Cardiac fibroblast (primary cell): ENCODE data around the gene VAV1.
"Not testable (repeated sequence)": the region's sequence is repeated elsewhere in the genome, so short reads cannot be mapped to it uniquely, and the experiment has no call there.

ENCODE experiments used
- DNase-seq, 2 donors: peaks; one replicate each; pipeline versions ENCODE4 v3.0.0 to v3.0.0-alpha.2; 2010; ENCODE audit warnings: low read depth in 2 of 2
- H3K4me3 ChIP-seq, 2 donors: replicated peaks in 1 of 2; 1 replicate in 1 of 2; 2 replicates in 1 of 2; pipeline ENCODE4 v1.5.1; 2011; ENCODE audit warnings: low read depth in 2 of 2, low read length in 2 of 2, mild to moderate bottlenecking in 2 of 2, moderate library complexity in 1 of 2
- TF ChIP-seq, protein P1 (sequence below): IDR thresholded peaks from one replicate; pipeline ENCODE4 v1.5.1; 2011; ENCODE audit warnings: low read depth, mild to moderate bottlenecking, low read length, inconsistent platforms

Gene VAV1

DNA sequence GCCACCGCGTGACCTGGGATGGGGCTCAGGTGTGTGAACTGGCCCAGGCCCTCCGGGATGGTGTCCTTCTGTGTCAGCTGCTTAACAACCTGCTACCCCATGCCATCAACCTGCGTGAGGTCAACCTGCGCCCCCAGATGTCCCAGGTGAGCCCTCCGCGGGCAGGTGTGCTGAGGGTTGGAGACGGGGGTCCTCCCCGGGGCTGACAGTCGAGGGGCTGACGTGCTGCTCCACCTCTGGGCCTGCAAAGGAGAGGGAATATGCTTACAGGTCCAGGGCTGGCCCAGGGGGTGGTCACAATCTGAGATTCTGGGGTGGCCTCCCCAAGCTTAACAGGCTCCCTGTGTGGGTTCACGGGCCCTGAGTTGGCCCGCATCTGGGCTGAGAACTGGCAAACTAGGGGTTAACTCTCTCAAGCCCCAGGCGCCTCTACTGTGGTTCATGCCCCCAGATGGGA is 386 bp downstream of the VAV1 start:
- H3K4me3 ChIP-seq = no peak overlapping the region
- DNase-seq = no peak
- TF ChIP-seq, protein P1, sequence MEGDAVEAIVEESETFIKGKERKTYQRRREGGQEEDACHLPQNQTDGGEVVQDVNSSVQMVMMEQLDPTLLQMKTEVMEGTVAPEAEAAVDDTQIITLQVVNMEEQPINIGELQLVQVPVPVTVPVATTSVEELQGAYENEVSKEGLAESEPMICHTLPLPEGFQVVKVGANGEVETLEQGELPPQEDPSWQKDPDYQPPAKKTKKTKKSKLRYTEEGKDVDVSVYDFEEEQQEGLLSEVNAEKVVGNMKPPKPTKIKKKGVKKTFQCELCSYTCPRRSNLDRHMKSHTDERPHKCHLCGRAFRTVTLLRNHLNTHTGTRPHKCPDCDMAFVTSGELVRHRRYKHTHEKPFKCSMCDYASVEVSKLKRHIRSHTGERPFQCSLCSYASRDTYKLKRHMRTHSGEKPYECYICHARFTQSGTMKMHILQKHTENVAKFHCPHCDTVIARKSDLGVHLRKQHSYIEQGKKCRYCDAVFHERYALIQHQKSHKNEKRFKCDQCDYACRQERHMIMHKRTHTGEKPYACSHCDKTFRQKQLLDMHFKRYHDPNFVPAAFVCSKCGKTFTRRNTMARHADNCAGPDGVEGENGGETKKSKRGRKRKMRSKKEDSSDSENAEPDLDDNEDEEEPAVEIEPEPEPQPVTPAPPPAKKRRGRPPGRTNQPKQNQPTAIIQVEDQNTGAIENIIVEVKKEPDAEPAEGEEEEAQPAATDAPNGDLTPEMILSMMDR = no peak

DNA sequence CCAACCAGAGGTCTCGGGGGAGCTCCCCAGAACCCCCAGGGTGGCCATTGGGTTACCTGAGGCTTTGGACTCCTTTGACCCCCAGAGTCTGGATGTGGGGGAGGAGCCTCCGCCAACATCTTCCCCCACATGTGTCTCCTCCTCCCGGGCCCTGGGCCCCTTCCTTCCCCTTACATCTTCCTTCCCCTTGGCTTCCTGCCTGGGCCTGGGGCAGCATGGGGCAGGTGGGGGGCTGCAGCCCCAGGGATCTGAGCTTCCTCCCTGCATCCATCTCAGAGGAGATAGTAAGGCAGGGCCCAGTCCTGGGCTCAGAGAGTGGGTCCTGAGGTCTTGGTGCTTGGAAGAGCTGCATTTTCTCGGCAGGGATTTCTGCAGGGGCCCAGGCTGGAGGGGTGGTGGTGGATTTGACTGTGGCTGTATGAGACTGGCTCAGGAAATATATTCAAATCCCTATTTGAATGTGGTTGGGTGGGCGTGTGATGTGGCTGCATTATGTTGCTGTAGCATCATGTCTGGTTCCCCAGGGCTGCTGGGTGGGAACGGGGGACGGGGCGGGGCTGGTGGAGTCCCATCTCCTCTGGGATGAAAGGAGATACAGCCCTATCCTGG is 919 bp downstream of the VAV1 start:
- DNase-seq = no peak
- H3K4me3 ChIP-seq = no peak overlapping the region
- TF ChIP-seq, protein P1 = no peak

DNA sequence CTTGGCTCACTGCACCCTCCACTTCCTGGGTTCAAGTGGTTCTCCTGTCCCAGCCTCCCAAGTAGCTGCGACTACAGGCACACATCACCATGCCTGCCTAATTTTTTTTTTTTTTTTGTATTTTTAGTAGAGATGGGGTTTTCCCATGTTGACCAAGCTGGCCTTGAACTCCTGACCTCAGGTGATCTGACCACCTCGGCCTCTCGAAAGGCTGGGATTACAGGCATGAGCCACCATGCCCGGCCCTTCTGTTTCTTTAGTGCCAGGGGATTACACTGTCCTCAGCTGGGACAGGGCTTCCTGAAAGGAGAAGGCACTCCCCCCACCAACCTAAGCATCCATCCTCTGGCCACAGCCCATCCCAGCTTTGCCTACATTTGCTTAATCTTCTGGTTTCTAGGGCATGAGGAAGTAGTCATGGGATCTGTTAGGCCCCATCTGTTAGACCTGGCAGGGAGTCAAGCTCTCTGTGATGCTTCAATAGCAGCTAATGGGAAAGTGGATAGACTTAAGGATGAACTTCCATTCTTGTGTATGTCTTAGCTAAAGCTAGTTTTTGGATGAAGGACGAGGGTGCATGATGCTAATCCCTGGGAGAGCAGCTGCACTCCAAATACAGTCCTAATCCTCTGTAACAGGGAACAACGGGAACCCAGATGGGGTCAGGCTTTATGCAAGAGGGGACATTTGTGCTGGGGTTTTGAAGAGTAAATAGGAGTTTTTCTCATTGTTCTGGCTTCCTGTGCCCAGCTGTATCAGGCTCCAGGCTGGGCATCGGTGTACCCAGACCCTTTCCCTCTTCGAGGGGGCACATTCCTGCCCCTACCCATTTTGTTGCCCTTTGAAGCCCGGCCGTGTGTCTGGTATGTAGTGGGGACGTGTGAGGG is 2.6 kb downstream of the VAV1 start:
- H3K4me3 ChIP-seq = no peak overlapping the region
- DNase-seq = peak in 1 of 2 donors; percentile 52
- TF ChIP-seq, protein P1 = no peak

DNA sequence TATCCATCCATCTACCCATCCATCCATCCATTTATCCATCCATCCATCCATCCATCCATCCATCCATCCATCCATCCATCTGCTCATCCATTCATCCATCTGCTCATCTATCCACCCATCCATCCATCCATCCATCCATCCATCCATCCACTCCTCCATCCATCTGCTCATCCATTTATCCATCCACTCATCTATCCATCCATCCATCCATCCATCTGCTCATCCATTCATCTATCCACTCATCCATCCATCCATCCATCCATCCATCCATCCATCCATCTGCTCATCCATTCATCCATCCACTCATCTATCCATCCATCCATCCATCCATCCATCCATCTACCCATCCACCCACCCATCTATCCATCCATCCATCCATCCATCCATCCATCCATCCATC is 3.5 kb downstream of the VAV1 start:
- not testable (repeated sequence) for DNase-seq, H3K4me3 ChIP-seq

DNA sequence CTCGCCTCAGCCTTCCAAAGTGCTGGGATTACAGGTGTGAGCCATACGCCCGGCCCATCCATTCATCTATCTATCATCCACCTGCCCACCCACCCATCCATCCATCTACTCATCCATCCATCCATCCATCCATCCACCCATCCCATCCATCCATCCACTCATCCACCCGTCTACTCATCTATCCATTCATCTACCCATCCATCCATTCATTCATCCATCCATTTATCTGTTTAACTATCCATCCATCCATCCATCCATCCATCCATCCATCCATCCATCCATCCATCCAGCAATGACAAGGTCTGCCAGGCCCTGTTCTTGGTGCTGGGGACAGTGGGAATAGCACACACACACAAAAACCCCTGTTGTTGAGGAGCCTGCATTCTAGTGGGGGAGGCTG is 4.5 kb downstream of the VAV1 start:
- no peak overlapping the region for H3K4me3 ChIP-seq
- TF ChIP-seq, protein P1 = no peak
- DNase-seq = no peak

DNA sequence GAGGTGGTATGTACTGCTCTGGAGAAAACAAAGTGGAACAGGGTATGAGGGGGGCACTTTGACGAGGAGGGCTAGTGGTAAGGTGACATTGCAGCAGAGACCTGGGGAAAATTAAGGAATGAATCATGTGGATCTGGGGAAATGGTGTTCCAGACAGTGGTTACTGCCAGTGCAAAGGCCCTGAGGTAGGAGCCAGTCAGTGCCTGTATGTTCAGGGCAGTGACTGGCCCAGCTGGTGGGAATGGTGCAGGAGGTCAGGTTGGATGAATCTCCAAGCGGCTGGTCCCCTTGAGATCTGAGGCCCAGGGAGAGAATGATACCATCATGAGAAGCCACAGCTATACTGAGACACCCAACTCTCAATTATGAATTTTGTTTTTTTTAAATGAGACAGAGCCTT is 4.9 kb downstream of the VAV1 start:
- no peak overlapping the region for H3K4me3 ChIP-seq
- DNase-seq = no peak
- TF ChIP-seq, protein P1 = no peak

DNA sequence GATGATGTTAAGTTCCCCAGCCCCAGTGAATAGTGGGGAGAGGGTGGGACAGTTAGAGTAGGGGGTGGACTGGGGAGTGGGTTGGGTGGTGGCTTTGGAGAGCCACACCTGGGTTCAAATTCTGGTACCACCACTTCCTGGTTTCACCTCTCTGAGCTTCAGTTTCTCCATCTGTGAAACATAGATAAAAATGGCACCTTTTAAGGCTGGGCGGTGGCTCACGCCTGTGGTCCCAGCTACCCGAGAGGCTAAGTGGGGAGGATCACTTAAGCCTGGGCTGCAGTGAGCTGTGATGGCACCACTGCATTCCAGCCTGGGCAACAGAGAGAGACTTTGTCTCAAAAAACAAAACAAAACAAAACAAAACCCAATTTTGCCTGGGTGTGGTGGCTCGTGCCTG is 5.9 kb downstream of the VAV1 start:
- DNase-seq = no peak
- TF ChIP-seq, protein P1 = no peak
- no peak overlapping the region for H3K4me3 ChIP-seq
